Fibroblast of pulmonary artery (primary cell): ENCODE results near the gene TP53BP2.
"Not testable (repeated sequence)": the region's sequence is repeated elsewhere in the genome, so short reads cannot be mapped to it uniquely, and the experiment has no call there.

ENCODE experiments used
- DNase-seq: peaks from one replicate; pipeline ENCODE4 v3.0.0-alpha.2; 2010; ENCODE audit warnings: low read depth
- H3K4me3 ChIP-seq: replicated peaks from 2 replicates; pipeline ENCODE4 v1.5.1; 2011; ENCODE audit warnings: low read depth, mild to moderate bottlenecking, control low read depth, low read length, moderate library complexity
- TF ChIP-seq, protein P1 (sequence below): IDR thresholded peaks from 2 replicates; pipeline ENCODE4 v1.5.1; 2011; ENCODE audit warnings: mild to moderate bottlenecking, control low read depth, low read length, inconsistent platforms; ENCODE audit errors: missing control alignments

Gene TP53BP2

DNA sequence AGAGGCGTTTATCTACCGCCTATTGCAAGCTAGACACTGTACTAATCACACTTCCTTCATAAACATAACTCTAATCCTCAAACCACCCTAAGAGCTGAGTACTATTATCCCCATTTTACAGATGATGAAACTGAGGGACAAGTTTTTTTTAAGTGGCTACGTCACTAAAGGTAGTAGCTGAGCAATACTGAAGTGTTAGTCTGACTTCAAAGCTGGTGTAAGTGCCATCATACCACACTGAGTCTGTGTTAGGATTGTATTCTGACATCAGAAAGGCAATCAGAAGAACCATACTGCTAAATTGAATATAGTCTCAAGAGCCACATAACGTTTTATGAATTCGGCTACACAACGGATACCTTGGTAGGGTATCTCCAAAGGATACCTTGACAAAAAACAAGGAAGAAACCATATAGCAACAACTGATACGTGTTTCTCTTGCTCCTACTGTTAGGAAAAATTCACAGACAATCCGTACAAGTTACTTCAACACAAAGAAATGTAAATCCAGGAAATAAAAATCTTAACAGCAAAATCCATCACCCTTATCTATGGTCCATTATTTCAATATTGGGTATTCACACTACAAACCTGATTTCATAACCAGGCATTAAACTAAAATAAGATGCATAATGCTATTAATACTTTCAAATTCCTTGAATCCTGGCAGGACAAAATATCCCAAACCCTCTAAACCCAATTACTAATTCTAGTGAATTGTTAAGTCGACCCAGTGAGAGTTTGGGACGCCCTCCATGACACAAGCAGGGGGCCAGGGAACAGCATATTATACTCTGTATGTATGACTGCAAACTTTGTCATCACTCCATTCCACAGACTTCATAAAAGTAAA lies 1.6 kb downstream of the TP53BP2 start:
- TF ChIP-seq, protein P1, sequence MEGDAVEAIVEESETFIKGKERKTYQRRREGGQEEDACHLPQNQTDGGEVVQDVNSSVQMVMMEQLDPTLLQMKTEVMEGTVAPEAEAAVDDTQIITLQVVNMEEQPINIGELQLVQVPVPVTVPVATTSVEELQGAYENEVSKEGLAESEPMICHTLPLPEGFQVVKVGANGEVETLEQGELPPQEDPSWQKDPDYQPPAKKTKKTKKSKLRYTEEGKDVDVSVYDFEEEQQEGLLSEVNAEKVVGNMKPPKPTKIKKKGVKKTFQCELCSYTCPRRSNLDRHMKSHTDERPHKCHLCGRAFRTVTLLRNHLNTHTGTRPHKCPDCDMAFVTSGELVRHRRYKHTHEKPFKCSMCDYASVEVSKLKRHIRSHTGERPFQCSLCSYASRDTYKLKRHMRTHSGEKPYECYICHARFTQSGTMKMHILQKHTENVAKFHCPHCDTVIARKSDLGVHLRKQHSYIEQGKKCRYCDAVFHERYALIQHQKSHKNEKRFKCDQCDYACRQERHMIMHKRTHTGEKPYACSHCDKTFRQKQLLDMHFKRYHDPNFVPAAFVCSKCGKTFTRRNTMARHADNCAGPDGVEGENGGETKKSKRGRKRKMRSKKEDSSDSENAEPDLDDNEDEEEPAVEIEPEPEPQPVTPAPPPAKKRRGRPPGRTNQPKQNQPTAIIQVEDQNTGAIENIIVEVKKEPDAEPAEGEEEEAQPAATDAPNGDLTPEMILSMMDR, result no peak
- peak overlapping the region; percentile 88 for H3K4me3 ChIP-seq
- peak; percentile 29 for DNase-seq

- TF ChIP-seq, protein P1, result no peak
- no peak for DNase-seq
- no peak overlapping the region for H3K4me3 ChIP-seq
Measured at GRCh38 chr1:223842784-223843183, 3.0 kb downstream of the TP53BP2 start.

GRCh38 chr1:223841977-223842623 lies 3.6 kb downstream of the TP53BP2 start:
- DNase-seq, H3K4me3 ChIP-seq: not testable (repeated sequence)

GRCh38 chr1:223840254-223840653 lies 5.5 kb downstream of the TP53BP2 start:
- no peak for DNase-seq
- no peak overlapping the region for H3K4me3 ChIP-seq
- TF ChIP-seq, protein P1, result no peak

- H3K4me3 ChIP-seq, result no peak overlapping the region
- TF ChIP-seq, protein P1, result no peak
- DNase-seq, result no peak
Measured at GRCh38 chr1:223838125-223838854, 7.5 kb downstream of the TP53BP2 start.

- no peak for DNase-seq
- TF ChIP-seq, protein P1, result no peak
- no peak overlapping the region for H3K4me3 ChIP-seq
Measured at GRCh38 chr1:223837687-223838086, 8.1 kb downstream of the TP53BP2 start.

GRCh38 chr1:223837206-223837605 lies 8.5 kb downstream of the TP53BP2 start:
- DNase-seq, result no peak
- H3K4me3 ChIP-seq, result no peak overlapping the region
- TF ChIP-seq, protein P1, result no peak
